Hepatocyte (in vitro differentiated cells): ENCODE measurements around the gene SCGB2B2. TPM values are rescaled to one million over a fixed set of nuclear protein-coding genes. Genes with fewer than 3 reads are reported as not detected.
A peak's percentile ranks its signal among the peaks of the same experiment; 100 is the strongest.

Experiments used
- DNase-seq: peaks from one replicate; pipeline ENCODE4 v3.0.0-alpha.2; 2016; ENCODE audit warnings: low spot score
- H2AFZ ChIP-seq: fragments of 200-600 bp; sonication (generic); 2 replicates; pipeline ENCODE4 v1.6.0; 2016; ENCODE audit warnings: antibody characterized with exemption, mild to moderate bottlenecking
- H3K27ac ChIP-seq: fragments of 200-600 bp; sonication (generic); 2 replicates; pipeline ENCODE4 v1.5.1; 2016; ENCODE audit warnings: mild to moderate bottlenecking
- H3K27me3 ChIP-seq: fragments of 200-600 bp; sonication (generic); 2 replicates; pipeline ENCODE4 v1.6.1; 2016
- H3K36me3 ChIP-seq: fragments of 200-600 bp; sonication (generic); replicated peaks from 2 replicates; pipeline ENCODE4 v1.5.1; 2016; ENCODE audit warnings: low read depth; ENCODE audit not compliant: insufficient read depth
- H3K4me1 ChIP-seq: fragments of 200-600 bp; sonication (generic); 2 replicates; pipeline ENCODE4 v1.5.1; 2016; ENCODE audit warnings: mild to moderate bottlenecking, moderate library complexity; ENCODE audit not compliant: insufficient read depth
- H3K4me2 ChIP-seq: fragments of 200-600 bp; sonication (generic); 2 replicates; pipeline ENCODE4 v1.6.0; 2016
- H3K4me3 ChIP-seq: fragments of 200-600 bp; sonication (generic); 2 replicates; pipeline ENCODE4 v1.5.1; 2016; ENCODE audit warnings: mild to moderate bottlenecking
- H3K79me2 ChIP-seq: fragments of 200-600 bp; sonication (generic); 2 replicates; pipeline ENCODE4 v1.6.0; 2017; ENCODE audit warnings: mild to moderate bottlenecking
- H3K9me2 ChIP-seq: fragments of 200-600 bp; sonication (generic); replicated peaks from 2 replicates; pipeline ENCODE4 v1.6.0; 2017; ENCODE audit warnings: mild to moderate bottlenecking; ENCODE audit not compliant: insufficient read depth
- H3K9me3 ChIP-seq: fragments of 200-600 bp; sonication (generic); 2 replicates; pipeline ENCODE4 v1.5.1; 2016; ENCODE audit warnings: low read depth, mild to moderate bottlenecking
- H4K20me1 ChIP-seq: fragments of 200-600 bp; sonication (generic); 2 replicates; pipeline ENCODE4 v1.6.0; 2016; ENCODE audit warnings: mild to moderate bottlenecking; ENCODE audit not compliant: insufficient read depth, poor library complexity, severe bottlenecking
- CTCF ChIP-seq: fragments of 200-600 bp; sonication (generic); IDR thresholded peaks from 2 replicates; pipeline ENCODE4 v1.5.1; 2016; ENCODE audit warnings: antibody characterized with exemption, mild to moderate bottlenecking; ENCODE audit not compliant: poor library complexity
- EZH2 ChIP-seq: fragments of 200-600 bp; sonication (generic); IDR thresholded peaks from 2 replicates; pipeline ENCODE4 v1.6.1; 2016; ENCODE audit warnings: antibody characterized with exemption, mild to moderate bottlenecking, borderline replicate concordance
- EZH2phosphoT487 ChIP-seq: fragments of 200-600 bp; sonication (generic); IDR thresholded peaks from one replicate; pipeline ENCODE4 v1.6.1; 2018; ENCODE audit warnings: antibody characterized with exemption, mild to moderate bottlenecking, low read depth, moderate library complexity; ENCODE audit not compliant: unreplicated experiment, severe bottlenecking
- WGBS: methylation state at CpG from one replicate; pipeline ENCODE4 v1.1.6; 2016; ENCODE audit warnings: low lambda C conversion rate; ENCODE audit errors: missing lambda C conversion rate; 5-methylcytosine and 5-hydroxymethylcytosine counted together
- polyA plus RNA-seq: library from polyadenylated mRNA; unstranded; fragments of >200 nt; fragmentation: Nextera tagmentation; extraction: Ambion mirVana; gene quantifications from 2 replicates; pipeline ENCODE4 v1.2.1, GENCODE V29; 2016
- total RNA-seq: library from RNA; depleted of rRNA; stranded (reverse); fragments of >200 nt; gene quantifications from 2 replicates; pipeline ENCODE4 v1.2.3, GENCODE V29; 2014

The SCGB2B2 gene
- 0.04 and 0.13 TPM in 2 replicates for total RNA-seq
- not detected in 2 replicates for polyA plus RNA-seq

- 7% methylated on average over 26 of the region's 26 CpGs for WGBS
- no peaks in the 10 kb centered on the region for H3K27me3 ChIP-seq
- peak within 1 kb of the TSS; percentile 41 for H3K4me3 ChIP-seq
- H3K27ac ChIP-seq = peak within 1 kb of the TSS; percentile 97
- peaks cover 23% of the 10 kb centered on the region for H3K4me1 ChIP-seq
- peak within 1 kb of the TSS; percentile 90 for H3K4me2 ChIP-seq
- no peak for TF ChIP-seq EZH2phosphoT487
- TF ChIP-seq EZH2 = no peak
- H3K36me3 ChIP-seq = peaks cover 3% of the 10 kb centered on the region
- H3K9me3 ChIP-seq = peaks cover 16% of the 10 kb centered on the region
- H4K20me1 ChIP-seq = no peaks in the 10 kb centered on the region
- H2AFZ ChIP-seq = peak within 1 kb of the TSS; percentile 79
- no peaks in the 10 kb centered on the region for H3K9me2 ChIP-seq
- peaks cover 17% of the 10 kb centered on the region for H3K79me2 ChIP-seq
- no peak for DNase-seq
Measured at GRCh38 chr19:34676697-34677385, at the start of gene SCGB2B2. Gene SCGB2B2, minus strand, starts transcription at chr19:34677159. Its CDS starts 82,596 bp downstream, at chr19:34594563.

DNA sequence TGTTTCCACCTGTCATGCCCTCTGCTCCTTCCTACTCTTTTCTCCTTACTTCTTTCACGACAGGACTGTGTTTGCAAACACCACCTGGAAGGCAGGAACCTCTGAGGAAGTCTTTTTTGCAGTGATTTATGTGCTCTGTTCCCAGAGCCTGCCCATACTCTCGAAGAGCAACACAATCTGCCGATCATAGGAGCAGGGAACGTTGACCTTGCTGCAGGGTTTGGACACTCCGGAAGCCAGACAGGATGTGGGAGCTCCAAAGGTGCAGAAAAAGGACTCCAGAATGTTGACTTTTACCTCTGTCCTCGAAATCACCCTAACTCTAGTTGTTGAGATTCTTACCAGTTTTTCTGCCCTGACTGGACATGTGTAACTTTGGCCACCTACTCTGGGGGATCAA, 48.4 kb upstream of the SCGB2B2 start:
- H3K36me3 ChIP-seq = no peaks in the 10 kb centered on the region
- H3K27me3 ChIP-seq = no peaks in the 10 kb centered on the region
- DNase-seq = no peak
- no peaks in the 10 kb centered on the region for H3K79me2 ChIP-seq
- H3K4me3 ChIP-seq = no peak overlapping the region
- H2AFZ ChIP-seq = no peak overlapping the region
- H3K9me3 ChIP-seq = no peaks in the 10 kb centered on the region
- no peaks in the 10 kb centered on the region for H3K4me1 ChIP-seq
- no peaks in the 10 kb centered on the region for H4K20me1 ChIP-seq
- H3K27ac ChIP-seq = no peak overlapping the region
- H3K9me2 ChIP-seq = no peaks in the 10 kb centered on the region
- no peak overlapping the region for H3K4me2 ChIP-seq
- 61% methylated on average over 6 of the region's 6 CpGs for WGBS
- TF ChIP-seq EZH2 = no peak
- no peak for TF ChIP-seq CTCF
- TF ChIP-seq EZH2phosphoT487 = no peak

DNA sequence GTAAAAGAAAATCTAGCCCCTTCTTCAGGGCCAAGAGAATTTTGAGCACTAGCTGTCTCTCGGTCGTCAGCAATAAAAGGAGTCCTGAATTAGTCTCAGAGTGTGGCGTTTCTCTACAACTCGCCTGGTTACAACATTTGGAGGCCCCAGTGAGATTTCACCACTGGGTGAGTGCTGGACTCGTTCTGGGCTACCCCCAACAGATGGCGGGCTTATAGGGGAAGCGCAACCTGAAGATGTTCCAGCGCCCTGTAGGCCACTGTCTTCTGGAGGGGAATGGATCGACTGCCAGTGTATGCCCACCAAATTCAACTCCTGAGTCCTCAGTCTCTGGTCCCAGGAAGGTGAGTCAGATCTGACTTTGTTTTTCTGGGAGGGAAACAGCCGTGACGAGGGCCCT, 45.4 kb upstream of the SCGB2B2 start:
- Histone ChIP-seq H3K4me3 (no peak overlapping the region), H3K79me2 (no peaks in the 10 kb centered on the region), H4K20me1 (no peaks in the 10 kb centered on the region), H3K9me3 (no peaks in the 10 kb centered on the region), H3K4me2 (no peak overlapping the region), H3K27ac (no peak overlapping the region), H3K36me3 (no peaks in the 10 kb centered on the region), H3K27me3 (no peaks in the 10 kb centered on the region), H3K9me2 (no peaks in the 10 kb centered on the region), H3K4me1 (no peaks in the 10 kb centered on the region), H2AFZ (no peak overlapping the region)
- no peak for DNase-seq
- no peak for TF ChIP-seq EZH2
- TF ChIP-seq EZH2phosphoT487 = no peak
- no peak for TF ChIP-seq CTCF
- 65% methylated on average over 11 of the region's 11 CpGs for WGBS

GRCh38 chr19:34715357-34715756, 38.4 kb upstream of the SCGB2B2 start:
- TF ChIP-seq CTCF (no peak), EZH2 (no peak), EZH2phosphoT487 (no peak)
- no peaks in the 10 kb centered on the region for H3K4me1 ChIP-seq

More at GRCh38 chr19:34715357-34715756, 38.4 kb upstream of the SCGB2B2 start:
- H3K4me2 ChIP-seq = no peak overlapping the region
- no peaks in the 10 kb centered on the region for H3K27me3 ChIP-seq
- H3K27ac ChIP-seq = no peak overlapping the region
- no peaks in the 10 kb centered on the region for H3K9me2 ChIP-seq
- H3K9me3 ChIP-seq = peaks cover 12% of the 10 kb centered on the region
- H3K36me3 ChIP-seq = no peaks in the 10 kb centered on the region
- no peak overlapping the region for H3K4me3 ChIP-seq
- no peaks in the 10 kb centered on the region for H3K79me2 ChIP-seq
- no peak overlapping the region for H2AFZ ChIP-seq
- H4K20me1 ChIP-seq = no peaks in the 10 kb centered on the region
- no peak for DNase-seq
